GM12874 (cell line): ENCODE data around the gene FERMT2.

Source experiments
- TF ChIP-seq, protein P1 (sequence below): IDR thresholded peaks from 2 replicates; pipeline ENCODE4 v1.5.1; 2011; ENCODE audit warnings: low read depth, mild to moderate bottlenecking, control low read depth, low read length, moderate library complexity; ENCODE audit not compliant: insufficient read depth

The FERMT2 gene

DNA sequence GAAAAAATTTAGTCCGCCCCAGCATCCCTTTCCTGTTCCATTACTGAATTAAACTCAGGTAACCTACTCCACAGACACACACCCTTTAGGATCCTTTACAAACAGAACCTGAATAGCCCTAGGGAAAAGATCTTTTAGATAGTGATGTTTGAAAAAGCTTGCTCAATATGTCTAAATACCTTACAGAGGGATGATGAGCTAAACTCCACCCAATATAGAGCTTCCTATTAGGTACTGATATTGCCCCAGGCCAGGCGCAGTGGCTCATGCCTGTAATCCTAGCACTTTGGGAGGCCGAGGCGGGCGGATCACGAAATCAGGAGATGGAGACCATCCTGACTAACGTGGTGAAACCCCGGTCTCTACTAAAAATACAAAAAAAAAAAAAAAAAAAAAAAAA is 50.1 kb downstream of the FERMT2 start:
- TF ChIP-seq, protein P1, sequence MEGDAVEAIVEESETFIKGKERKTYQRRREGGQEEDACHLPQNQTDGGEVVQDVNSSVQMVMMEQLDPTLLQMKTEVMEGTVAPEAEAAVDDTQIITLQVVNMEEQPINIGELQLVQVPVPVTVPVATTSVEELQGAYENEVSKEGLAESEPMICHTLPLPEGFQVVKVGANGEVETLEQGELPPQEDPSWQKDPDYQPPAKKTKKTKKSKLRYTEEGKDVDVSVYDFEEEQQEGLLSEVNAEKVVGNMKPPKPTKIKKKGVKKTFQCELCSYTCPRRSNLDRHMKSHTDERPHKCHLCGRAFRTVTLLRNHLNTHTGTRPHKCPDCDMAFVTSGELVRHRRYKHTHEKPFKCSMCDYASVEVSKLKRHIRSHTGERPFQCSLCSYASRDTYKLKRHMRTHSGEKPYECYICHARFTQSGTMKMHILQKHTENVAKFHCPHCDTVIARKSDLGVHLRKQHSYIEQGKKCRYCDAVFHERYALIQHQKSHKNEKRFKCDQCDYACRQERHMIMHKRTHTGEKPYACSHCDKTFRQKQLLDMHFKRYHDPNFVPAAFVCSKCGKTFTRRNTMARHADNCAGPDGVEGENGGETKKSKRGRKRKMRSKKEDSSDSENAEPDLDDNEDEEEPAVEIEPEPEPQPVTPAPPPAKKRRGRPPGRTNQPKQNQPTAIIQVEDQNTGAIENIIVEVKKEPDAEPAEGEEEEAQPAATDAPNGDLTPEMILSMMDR: no peak

DNA sequence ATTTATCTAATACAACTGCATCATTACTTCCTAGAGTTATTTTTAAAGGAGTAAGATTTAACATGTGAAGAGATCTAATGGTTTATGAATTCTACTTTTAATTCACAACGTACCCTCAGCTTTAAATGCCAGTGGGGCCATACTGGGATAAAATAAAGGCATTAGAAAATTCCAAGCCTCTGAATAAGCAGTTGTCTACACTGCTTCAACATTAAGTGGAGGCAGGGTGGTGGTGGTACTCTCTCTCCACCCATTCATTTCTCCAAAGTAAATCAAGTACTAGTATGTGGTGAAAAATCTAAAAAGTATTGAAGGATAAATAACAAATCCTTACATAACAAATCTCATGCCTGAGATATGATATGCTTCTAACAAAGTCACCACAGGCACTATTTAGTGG is 52.4 kb downstream of the FERMT2 start:
- TF ChIP-seq, protein P1: no peak

DNA sequence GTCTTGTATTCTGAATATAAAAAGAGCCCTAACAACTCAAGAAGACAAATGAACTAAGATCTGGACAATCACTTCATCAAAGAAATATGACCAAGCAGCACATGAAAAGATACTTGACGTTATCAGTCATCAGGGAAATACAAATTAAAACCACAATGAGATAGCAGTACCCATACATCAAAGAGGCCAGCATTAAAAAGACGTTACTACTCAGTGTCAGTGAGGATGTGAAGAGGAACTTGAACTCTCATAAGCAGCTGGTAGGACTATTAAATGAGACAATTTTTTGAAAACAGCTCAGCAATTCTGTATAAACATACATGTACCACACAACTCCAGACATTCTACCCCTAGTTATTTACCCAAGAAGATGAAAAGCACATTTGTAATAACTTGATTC is 55.9 kb downstream of the FERMT2 start:
- TF ChIP-seq, protein P1: no peak

DNA sequence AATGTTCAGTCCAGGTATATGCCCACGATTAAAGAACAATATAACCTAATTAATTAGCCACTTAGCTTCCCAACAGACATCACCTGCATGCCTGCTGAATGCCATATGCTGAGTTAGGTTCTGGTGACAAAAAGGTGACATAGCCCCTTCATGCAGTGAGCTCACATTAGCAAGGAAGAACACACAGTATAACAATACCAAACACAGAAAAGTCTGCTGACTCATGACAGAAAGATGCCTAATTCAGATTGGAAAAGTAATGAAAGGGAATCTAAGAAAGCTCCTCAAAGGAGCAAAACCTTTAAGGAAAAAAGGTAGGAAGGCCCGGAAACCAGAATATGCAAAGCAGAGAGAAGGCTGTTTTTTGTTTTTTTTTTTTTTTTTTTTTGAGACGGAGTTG is 59.0 kb downstream of the FERMT2 start:
- TF ChIP-seq, protein P1: no peak

DNA sequence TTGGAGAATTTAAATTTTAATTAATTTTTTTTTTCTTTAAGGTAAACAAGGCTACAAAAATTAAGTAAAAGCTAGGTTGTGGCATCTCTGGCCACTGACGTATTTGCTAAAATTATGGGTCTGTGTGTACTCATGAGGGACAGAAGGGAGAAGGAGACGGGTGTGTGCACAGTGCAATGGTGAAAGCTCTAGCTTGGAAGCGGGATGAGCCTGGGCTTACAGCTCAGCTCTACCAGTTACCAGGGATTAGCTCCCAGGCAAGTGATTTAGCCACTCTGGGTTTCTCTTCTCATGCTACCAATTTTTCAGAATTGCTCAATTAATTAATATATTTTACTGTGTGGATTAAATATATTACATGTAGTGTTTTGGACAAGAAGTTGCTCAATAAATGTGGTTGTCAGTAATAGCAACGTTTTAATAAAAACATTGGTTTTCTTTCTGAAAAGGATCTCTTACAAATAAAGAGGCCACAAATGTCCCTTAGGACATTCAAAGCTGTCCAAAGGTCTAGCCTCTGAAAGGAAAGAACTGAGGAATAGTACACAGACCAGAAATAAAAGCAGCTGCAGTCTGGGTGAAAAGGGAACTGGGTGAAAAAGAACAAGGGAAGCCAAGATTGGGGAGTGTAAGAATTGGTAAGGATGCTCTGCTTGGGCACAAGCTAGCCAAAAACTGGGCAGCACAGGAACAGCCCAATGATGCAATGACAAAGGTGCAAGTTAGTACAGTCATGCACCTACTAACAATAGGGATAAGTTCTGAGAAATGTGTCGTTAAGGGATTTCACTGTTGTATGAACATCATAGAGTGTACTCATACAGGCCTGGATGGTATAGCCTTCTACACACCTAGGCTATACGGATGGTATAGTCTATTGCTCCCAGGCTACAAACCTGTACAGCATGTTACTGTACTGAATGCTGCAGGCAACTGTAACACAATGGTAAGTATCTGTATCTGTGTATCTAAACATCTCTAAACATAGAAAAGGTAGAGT is 61.7 kb downstream of the FERMT2 start:
- TF ChIP-seq, protein P1: no peak

DNA sequence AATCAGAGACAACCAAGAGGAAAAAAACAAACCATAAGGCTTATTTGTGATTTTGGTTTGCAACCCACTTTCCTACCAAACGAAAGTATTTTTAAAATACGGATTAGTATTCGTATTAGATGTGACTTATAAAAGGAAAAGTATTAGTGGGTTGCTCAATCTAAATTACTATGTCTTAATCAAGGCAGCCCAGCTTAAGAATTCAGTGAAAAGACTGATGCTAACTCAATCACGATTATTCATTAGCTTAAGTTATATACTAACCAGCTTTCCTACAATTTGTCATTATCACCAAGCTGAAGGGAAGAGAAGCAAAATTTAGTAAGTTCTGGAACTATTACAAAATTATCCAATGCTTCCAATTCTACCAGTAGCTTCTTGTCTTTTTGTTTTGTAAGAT is 62.7 kb downstream of the FERMT2 start:
- TF ChIP-seq, protein P1: no peak

DNA sequence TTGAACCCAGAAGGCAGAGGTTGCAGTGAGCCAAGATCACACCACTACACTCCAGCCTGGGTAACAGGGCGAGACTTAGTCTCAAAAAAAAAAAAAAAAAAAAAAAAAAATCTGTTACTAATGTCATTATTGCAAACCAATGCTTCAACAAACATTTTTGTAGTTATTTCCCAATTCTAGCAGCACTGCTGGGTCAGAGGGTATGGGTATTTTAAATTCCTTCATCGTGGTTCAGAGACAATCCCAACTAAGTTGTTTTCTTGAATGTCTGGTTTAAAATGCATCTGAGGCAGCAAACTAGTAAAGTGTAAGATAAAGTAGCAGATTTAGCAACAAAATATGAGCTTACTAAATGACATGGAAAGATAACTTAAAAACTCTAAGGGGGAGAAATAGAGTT is 65.6 kb downstream of the FERMT2 start:
- TF ChIP-seq, protein P1: no peak
